ENCODE data around the gene SPATA7.

The SPATA7 gene

GRCh38 chr14:88421286-88421685, 35.8 kb downstream of the SPATA7 start:
- DNase-seq, result no peak

GRCh38 chr14:88422047-88422446, 36.6 kb downstream of the SPATA7 start:
- DNase-seq, result no peak

GRCh38 chr14:88422919-88423650, 37.6 kb downstream of the SPATA7 start:
- no peak for DNase-seq

DNA sequence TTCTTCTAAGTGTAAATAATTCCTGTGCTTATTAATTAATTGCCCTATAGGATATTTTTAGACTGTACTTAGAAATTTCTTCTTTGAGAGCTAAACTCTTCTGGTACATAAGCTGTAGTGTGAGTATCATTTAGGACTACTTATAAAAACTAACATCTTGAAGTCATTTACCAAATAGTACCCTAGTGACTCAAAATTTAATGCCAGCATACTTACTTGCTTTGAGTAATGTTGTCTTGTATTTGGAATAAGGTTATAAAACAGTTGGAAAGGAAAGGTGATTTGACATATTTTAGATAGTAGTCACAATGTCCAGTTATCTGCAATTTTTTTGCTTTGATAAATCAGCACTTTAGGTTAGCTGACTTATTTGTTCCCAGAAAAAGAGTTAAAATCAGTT, 39.1 kb downstream of the SPATA7 start:
- no peak for DNase-seq

- DNase-seq, result no peak
Observed at GRCh38 chr14:88426271-88426670, 40.8 kb downstream of the SPATA7 start.

DNA sequence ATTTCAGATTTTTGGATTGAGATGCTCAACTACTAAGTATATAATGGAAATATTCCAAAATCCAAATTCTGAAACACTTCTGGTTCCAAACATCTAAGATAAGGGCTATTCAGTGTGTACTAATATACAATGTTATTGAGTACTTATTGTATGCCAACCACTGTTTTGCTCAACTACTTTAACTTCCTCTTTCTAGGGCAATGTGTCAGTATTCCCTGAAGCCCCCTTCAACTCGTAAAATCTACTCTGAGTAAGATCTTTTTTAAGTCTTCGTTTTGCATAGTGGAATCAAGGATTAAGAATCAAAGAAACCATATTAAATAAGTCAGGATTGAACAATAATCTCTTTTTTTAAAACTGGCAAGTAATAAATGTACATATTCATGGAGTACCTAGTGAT, 45.5 kb downstream of the SPATA7 start:
- DNase-seq, result no peak

DNA sequence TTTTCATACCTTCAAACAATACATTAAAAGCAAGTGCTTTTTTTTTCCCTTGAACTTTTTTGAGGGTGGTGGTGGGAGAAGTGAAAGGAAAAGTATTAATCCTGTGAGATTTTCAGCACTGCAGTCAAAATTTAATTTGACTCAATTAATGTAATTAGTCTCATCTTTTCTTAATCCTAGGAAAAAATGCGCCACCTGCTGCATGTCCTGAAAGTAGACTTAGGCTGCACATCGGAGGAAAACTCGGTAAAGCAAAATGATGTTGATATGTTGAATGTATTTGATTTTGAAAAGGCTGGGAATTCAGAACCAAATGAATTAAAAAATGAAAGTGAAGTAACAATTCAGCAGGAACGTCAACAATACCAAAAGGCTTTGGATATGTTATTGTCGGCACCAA, 52.2 kb downstream of the SPATA7 start:
- no peak for DNase-seq

DNA sequence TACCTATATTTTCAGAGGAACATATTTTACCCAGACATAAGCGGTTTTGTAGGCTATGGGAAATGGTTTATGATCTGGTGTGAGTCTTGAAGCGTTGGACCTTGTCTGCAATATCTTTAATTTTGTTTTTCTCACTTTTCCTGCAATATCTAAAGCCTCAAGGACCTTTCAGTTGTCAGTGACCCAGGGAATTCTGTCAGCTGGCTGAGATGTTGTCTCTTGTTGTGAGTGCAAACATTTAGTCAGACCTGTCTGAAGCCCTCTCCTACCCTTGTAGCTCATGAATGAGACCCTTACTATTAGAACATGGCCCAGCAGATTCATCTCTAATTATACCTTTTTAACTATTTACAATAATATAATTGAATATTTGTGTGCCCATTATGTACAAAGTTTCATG, 53.6 kb downstream of the SPATA7 start:
- no peak for DNase-seq

GRCh38 chr14:88452231-88452630, 66.8 kb downstream of the SPATA7 start:
- DNase-seq, result no peak

DNA sequence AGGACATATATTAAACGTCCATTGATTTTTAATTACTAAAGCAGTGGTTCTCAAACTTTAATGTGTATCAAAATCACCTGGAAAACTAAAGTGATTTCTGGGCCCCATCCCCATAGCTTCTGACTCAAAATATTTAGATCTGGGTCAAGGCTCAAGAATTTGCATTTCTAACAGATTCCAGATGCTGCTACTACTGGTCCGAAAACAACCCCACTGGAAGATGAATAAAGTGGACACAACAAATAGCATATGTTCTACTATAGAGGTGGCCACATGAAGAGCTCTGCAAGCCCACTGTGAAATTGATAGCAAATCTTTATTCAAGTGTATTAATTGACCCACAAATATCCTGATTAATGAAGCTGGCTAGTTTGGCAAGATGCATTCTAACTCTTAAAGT, 69.4 kb downstream of the SPATA7 start:
- DNase-seq, result no peak

GRCh38 chr14:88463318-88463717, 77.9 kb downstream of the SPATA7 start:
- no peak for DNase-seq

DNA sequence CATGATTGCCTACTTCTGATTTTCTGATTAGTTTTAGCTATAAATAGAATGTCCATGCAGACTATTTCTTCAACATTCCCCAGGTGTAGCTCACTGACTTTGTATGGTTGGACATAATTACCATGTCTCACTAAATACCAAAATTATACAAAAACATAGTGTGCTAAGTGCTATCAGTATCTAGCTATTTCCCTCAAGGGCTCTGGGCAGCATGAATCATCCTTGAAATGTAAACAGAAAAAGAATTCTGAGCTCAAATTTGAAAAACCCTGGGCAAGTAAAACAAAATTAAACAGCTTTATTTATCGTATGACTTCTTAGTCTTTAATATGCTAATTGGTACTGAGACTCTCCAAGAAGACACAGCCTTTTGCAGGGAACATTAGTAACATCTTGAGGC, 82.9 kb downstream of the SPATA7 start:
- no peak for DNase-seq

GRCh38 chr14:88470542-88471440, 85.3 kb downstream of the SPATA7 start:
- DNase-seq, result no peak

- no peak for DNase-seq
Observed at GRCh38 chr14:88473791-88474190, 88.3 kb downstream of the SPATA7 start.

DNA sequence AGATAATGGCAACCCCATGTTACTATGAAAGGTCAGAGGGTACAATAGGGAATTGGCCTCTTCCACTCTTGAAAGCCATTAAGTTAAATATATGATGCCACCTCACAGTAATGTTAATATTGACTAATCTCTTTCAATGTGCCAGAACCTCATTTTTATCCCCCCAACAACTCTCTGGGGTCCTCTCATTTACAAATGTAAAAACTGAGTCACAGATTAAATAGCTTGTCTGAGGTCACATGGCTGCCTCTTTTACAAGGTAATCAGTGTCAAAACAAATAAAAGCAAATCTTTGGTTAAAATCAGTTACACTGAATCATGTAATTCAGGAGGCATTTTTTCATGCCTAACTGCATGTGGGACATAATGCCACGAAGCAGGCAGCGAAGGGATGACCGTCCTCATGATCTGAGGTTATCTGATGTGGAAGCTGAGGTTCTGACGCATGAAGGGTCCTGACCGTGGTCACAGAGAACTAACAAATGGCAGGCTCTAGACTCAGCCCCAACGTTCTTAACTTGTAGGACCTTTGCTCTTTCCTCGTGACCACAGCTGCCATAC, 90.8 kb downstream of the SPATA7 start:
- DNase-seq, result no peak

GRCh38 chr14:88476825-88477224, 91.4 kb downstream of the SPATA7 start:
- DNase-seq, result no peak

- DNase-seq, result no peak
Observed at GRCh38 chr14:88477513-88478250, 92.2 kb downstream of the SPATA7 start.

DNA sequence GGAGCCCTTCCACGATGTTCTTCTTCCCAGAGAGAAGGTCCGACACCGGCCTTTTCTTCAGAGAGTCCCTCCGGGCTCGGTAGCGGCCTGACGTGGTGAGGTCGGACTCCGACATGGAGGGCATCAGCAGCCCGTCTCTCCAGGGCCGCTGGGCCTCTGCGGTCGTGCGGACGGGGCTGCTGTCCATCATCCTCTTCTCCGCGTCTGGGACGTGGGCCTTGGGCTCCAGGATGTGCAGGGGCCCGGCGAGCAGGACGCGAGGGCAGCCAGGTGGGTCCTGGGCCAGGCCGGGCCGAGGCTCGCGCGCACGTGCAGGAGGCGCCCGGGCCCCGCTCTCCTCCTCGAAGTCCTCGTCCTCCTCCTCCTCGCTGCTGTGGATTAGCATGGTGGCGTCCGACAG, 93.5 kb downstream of the SPATA7 start:
- no peak for DNase-seq

DNA sequence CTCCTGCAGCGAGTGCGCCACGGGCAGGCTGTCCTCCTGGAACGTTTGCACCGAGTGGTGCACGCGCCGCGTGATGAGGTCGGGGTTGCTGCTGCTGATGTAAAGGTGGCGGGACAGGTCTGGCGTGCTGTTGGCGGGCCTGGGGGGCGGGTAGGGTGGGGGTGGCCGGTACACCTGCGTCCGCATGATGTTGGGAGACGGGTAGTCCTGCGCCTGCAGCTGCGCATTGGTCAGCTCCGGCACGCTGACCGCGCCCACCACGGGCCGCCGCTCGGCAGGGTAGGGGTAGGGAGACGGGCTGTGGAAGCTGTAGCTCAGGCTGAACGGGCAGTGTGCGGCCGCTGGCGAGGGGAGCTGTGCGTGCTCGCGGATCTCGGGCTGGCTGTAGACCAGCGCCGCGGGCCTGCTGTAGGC, 94.1 kb downstream of the SPATA7 start:
- no peak for DNase-seq

DNA sequence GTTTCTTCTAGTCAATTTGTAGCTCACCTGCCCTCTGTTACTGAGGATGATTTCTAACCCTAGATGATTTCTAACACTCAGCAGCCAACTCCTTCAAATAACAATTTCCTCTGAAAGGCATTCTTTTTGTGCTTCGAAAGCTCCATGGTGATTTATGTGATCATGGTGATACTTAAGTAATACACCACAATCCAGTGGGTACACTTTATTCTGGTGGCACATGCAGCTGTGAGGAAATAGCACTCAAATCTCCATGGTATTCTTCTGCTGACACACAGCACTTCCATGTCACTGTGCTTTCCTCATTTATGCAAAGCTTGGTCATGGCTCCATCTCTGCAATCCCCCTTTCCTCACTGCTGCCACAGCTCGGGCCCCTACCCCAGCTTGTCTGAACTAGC, 95.6 kb downstream of the SPATA7 start:
- no peak for DNase-seq

DNA sequence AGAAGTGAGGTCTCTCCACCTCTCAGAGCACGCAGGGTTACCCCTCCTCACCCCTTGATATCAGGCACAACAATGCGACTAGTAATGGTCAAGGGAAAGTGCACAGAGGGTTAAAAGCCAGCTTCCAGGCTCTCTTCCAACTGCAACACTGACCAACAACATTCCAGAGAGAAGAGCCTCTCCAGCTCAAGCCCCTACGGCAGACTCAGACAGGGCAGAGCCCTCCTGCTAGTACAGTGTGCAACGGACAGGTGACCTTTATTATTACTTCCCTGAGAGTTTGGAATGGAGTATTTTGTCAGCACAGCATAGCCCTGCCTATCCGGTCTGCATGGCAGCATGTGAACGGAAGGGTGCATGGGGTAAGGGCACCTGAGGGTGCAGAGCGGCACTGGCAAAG, 96.3 kb downstream of the SPATA7 start:
- DNase-seq, result no peak

DNA sequence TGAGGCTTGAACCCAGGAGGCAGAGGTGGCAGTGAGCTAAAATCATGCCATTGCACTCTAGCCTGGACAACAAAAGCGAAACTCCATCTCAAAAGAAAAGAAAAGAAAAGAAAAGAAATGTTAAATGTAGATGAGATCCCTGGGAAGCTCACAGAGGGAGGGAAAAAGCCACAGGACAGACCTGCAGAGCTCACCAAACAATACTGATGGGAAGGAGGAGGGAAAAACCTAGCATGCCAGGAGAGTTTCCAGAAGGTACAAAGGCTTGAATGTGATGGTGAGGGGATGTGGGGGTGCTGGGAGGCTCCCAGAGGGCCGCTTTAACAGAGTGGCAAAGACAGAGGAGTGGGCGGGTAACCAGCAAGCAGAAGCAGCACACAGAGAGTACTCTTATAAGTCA, 97.1 kb downstream of the SPATA7 start:
- no peak for DNase-seq
